NCI-H2171 treated with DMSO at 0.1 percent for 48 hours (cell line): ENCODE data around the gene NFE2L1.
"Not testable (repeated sequence)": the region's sequence is repeated elsewhere in the genome, so short reads cannot be mapped to it uniquely, and the experiment has no call there.

Source experiments
- DNase-seq: peaks from one replicate; lab custom pipeline; 2025; lab: John Stamatoyannopoulos, UW

The NFE2L1 gene

DNA sequence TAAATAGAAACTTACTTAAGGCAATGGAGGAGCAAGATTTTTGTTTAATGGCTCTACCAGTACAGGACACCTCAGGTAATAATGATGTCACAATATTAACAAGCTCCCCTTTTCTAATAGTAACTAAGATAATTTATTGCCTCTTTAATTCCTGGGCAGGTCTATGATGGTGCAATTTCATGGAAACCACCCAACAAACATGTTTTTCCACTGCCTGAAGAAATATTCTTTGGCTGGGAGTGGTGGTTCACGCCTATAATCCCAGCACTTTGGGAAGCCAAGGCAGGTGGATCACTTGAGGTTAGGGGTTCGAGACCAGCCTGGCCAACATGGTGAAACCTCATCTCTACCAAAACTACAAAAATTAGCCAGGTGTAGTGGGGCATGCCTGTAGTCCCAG, 19.6 kb downstream of the NFE2L1 start:
- DNase-seq: not testable (repeated sequence)

DNA sequence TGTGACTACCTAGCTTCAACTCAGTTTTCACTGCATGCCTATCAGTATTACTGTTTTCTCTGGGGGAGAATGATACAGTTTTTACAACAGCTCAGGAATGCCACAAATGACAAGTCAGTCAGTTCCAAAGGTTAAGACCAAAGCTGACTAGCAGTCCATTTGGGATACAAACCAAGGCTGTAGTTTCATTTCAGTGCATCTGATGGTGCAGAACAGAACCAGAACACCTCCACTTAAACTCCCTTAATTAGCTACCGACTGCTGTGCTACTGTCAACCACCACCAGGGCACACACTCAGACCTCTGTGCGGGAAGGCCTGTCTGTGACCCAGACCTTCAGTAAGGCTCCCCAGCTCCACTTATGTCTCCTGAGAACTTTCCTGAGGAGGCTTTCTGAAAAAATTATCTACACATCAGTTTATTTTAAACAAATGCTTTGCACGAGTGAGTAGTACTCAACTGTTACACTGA, 20.4 kb downstream of the NFE2L1 start:
- no peak for DNase-seq

GRCh38 chr17:48070195-48070594, 22.0 kb downstream of the NFE2L1 start:
- DNase-seq: no peak

GRCh38 chr17:48071654-48072053, 23.5 kb downstream of the NFE2L1 start:
- no peak for DNase-seq

DNA sequence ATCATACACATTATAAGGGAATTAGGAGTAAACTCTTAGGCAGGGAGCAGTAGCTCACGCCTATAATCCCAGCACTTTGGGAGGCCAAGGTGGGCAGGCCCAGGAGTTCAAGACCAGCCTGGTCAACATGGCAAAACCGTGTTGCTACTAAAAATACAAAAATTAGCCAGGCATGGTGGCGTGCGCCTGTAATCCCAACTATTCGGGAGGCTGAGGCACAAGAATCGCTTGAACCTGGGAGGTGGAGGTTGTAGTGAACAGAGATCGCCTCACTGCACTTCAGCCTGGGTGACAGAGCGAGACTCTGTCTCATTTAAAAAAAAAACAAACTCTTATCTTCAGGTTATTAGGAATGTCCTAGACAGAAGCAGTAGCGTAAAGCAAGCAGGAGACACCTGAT, 24.7 kb downstream of the NFE2L1 start:
- not testable (repeated sequence) for DNase-seq

GRCh38 chr17:48073566-48074094, 25.5 kb downstream of the NFE2L1 start:
- DNase-seq: not testable (repeated sequence)

GRCh38 chr17:48074322-48075081, 26.3 kb downstream of the NFE2L1 start:
- peak; percentile 21 for DNase-seq

- DNase-seq: not testable (repeated sequence)
Observed at GRCh38 chr17:48077152-48077551, 29.0 kb downstream of the NFE2L1 start.

- no peak for DNase-seq
Observed at GRCh38 chr17:48081858-48082257, 33.7 kb downstream of the NFE2L1 start.

DNA sequence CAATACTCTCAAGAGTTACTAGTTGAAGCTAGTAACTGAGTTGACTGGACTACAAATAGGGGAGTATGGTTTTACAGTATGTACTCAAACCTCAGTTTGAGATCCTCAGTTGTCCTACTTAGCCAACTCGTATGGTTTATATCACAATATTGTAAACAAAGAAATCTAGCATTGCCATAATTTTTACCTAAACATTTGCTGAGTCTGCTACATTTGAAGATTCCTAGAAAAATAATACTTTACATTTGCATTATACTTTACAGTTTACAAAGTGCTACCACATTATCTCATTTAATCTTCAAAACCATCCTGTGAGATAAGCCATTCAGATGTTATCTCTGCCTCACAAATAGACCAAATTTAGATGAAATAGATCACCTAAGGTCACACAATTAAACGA, 36.8 kb downstream of the NFE2L1 start:
- no peak for DNase-seq

- no peak for DNase-seq
Observed at GRCh38 chr17:48093341-48094045, 45.3 kb downstream of the NFE2L1 start.

- DNase-seq: no peak
Observed at GRCh38 chr17:48095611-48096010, 47.5 kb downstream of the NFE2L1 start.

GRCh38 chr17:48100160-48100559, 52.0 kb downstream of the NFE2L1 start:
- DNase-seq: no peak

- DNase-seq: peak; percentile 83
Observed at GRCh38 chr17:48100591-48101011, 52.4 kb downstream of the NFE2L1 start.

DNA sequence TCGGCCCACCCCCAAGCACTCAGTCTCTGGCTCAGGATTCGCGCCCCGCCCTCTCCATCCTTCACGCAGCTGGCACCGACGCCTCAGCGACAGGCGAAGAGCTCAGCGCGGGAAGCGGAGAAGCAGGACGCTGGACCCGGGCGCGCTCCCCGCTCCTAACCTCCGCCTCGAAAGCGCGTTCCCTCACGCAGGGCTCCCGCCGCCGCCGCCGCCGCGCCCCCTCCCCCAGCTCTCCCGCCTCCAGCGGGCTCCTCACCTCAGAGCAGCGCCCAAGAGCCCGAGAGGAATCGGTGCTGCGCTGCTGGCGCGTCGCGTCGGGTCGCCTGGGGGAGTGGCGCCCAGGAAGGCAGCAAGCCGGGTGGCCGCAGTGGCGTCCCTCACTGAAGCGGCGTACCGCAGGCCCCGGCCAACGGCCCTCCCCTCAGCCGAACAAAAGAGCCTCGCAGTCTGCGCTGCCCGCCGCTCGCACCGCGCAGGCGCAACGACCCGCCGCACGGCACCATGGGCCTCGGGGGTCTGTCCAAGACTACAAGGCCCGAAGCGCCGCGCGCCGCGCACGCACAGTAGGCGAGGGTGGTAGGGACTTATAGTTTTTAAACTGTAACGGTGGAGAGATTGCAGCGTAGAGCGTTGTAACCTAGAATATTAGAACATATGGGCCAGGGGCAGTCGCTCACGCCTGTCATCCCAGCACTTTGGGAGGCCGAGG, 53.0 kb downstream of the NFE2L1 start, which contains the start of gene CBX1:
Gene CBX1 (minus strand): TSS at position 467 of the 709 bp plus-strand sequence. CDS start 24,474 bp downstream, outside the sequence.
- peak; percentile 93 for DNase-seq

DNA sequence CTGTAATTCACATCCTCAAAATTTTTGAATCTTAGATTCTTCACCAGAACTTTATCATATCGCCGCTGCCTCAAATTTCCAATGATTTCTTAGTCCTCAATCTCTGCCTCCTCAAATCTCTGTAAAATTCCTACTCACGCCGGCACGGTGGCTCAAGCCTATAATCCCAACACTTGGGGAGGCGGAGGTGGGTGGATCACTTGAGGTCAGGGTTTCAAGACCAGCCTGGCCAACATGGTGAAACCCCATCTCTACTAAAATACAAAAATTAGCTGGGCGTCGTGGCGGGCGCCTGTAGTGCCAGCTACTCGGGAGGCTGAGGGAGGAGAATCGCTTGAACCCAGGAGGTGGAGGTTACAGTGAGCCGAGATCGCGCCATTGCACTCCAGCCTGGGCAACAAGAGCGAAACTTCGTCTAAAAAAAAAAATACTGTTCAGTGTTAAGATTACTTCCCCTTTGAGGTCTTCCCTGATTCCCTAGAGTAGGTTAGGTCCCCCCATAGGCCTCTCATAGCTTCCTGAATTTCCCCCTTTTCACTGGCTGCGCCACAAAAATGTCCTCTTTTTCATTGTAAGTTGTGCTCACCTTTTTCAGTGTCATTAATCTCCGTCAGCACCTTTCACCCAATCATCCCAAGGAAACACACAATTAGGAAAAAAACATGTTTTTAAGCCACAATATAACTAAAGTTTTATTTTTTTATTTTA, 54.0 kb downstream of the NFE2L1 start:
- no peak for DNase-seq

DNA sequence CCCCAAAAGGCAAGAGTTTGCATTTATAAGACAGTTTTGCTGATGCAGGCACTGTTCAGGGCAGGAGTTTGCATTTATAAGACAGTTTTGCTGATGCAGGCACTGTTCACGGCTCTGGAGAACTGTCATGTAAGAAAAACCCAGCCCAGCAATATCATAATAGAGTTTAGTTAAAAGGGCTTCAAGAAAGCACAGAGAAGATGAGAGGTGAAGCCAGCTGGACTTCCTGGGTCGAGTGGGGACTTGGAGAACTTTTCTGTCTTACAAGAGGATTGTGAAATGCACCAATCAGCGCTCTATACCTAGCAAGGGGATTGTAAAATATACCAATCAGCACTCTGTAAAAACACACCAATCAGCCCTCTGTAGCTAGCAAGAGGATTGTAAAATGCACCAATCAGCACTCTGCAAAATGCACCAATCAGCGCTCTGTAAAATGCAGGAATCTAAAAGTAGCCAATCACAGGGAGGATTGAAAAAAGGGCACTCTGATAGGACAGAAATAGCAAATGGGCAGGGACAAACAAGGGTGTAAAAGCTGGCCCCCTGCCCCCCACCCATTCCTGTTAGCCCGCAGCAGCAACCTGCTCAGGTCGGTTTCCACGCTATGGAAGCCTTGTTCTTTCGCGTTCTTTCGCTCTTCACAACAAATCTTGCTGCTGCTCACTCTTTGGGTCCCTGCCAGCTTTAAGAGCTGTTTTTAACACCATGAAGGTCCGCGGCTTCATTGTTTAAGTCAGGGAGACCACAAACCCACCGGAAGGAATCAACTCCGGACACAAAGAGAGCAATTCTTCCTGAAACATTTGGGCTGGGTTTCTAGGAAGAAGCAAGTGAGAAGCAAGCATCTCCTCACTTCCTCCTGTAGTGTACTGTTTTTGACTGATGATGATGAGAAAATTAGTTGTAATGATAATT, 54.9 kb downstream of the NFE2L1 start:
- no peak for DNase-seq

DNA sequence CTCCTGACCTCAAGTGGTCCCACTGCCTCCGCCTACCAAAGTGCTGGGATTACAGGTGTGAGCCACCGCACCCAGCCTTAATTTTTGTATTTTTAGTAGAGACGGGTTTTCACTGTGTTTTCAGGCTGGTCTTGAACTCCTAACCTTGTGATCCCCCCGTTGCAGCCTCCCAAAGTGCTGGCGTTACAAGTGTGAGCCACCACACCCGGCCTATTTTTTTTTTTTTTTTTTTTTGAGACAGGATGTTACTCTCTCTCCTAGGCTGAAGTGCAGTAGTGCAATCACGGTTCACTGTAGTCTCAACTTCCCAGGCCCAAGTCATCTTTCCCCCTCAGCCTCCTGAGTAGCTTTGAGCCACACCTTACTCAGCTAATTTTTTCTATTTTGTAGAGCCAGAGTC, 56.3 kb downstream of the NFE2L1 start:
- no peak for DNase-seq

GRCh38 chr17:48106802-48107136, 58.6 kb downstream of the NFE2L1 start:
- no peak for DNase-seq
